HG02642 (cell line): ENCODE results near the gene CDH23.
"Not testable (repeated sequence)": the region's sequence is repeated elsewhere in the genome, so short reads cannot be mapped to it uniquely, and the experiment has no call there.

Experiments
- ATAC-seq: cut with Tn5 transposase; IDR thresholded peaks from one replicate; pipeline ENCODE4 v1.9.1; 2021; ENCODE audit warnings: mild to moderate bottlenecking; ENCODE audit not compliant: unreplicated experiment, poor library complexity

Gene CDH23

GRCh38 chr10:71589617-71590551, 193.2 kb downstream of the CDH23 start:
- no peak for ATAC-seq

GRCh38 chr10:71590781-71591350, 194.1 kb downstream of the CDH23 start:
- no peak for ATAC-seq

- no peak for ATAC-seq
These were observed 198.3 kb downstream of the CDH23 start for GRCh38 chr10:71594934-71595571.

DNA sequence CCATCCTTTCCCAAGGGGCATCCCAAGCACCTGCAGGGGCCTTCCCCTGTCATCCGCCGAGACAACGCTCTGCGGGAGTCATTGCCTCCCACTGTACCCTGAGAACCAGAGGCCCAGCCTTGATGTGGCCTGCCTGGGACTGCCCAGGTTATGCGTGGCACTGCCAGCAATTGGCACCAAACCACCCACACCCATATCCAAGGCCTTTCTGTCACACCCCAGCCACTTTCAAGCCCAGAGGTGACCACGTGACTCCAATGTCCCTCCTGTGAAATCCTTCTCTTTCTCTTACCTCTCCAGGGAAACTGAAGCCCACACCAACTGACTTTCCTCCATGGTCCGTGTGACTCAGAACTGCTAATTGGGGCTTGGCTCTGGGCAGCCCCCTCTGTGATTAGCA, 198.9 kb downstream of the CDH23 start:
- ATAC-seq = no peak

DNA sequence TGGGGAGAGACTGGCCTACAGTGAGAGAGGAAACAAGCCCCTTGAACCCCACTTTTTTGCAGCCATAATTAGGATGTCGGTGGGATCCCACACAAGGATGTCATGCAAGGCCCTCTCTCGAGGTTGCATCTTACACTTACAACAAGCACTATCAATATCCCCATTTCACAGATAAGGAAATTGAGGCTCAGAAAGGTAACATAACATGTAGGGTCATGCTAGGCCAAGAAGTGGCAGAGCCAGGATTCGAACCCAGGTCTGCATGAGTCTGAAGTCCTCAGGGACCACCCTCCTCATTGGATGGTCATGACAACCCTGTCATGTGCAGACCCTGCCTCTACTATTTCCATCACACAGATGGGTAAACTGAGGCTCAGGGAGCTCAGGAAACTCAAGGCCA, 199.4 kb downstream of the CDH23 start:
- no peak for ATAC-seq

DNA sequence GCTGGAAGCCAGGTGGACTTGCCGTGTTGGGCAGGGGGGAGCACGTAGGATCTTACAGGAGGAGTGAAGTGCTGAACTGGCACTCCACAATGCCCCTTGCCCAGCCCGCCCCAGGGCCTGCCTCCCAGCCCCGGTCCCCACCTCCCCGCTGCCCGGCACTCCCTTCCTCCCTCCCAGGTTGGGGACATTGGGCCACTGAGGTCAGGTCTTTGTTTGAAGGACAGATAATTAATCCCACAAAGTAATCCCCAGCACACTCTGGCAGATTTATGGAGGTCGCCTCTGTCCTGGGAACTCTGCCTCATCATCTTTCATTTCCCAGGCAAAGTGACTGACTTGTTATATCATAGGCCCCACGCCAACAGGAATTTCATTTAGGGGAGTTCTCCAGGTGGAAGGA, 200.0 kb downstream of the CDH23 start:
- no peak for ATAC-seq

DNA sequence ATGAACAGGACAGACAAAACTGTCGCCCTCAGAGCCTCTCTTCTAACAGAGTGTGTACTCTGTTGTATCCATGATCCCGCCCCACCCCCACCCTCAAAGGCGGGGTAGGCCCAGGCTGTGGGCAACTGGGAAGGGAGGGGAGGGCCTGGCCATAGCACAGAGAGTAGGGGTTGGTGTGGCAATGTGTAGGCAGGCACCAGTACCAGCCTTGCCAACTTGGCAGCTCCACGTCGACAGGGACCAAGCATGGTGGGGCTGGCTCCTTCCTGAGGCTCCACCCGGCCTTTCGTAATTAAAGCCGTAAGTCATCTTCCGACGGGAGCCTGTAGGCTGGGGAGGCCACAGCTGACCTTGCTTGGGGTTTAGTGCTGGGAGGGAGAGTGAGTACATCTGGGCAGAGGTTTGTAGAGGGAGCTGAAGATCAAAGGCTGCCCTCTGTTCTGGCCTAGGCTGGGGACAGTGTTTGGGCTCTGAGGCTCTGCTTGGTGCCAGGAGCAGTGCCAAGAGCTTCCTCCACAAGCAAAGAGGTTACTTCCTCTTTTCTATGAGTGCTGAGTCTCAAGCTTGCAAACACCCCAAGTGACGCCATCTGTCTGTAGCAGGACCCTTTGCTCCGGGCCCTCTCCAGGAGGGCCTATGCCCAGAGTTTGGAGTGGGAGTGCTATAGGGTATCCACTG, 201.2 kb downstream of the CDH23 start:
- ATAC-seq = no peak

- ATAC-seq = no peak
These were observed 201.9 kb downstream of the CDH23 start for GRCh38 chr10:71598621-71599055.

DNA sequence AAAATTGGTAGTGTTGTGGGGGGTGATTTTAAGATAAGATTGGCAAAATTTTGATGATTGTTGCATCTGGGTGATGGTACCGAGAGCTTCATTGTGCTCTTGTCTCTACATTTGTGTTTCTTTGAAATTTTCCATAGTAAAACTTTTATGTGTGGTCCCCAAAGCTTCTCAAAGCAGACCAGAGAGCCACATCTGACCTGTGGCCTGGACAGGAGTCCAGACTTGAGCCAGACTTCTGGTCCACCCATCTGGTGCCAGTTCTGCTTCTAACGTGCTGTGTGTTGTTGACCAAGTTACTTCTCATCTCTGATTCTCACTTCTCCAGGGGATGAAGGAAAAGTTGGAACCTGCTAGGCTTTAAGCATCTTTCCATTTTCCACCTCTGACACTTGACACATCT, 202.8 kb downstream of the CDH23 start:
- ATAC-seq = no peak

DNA sequence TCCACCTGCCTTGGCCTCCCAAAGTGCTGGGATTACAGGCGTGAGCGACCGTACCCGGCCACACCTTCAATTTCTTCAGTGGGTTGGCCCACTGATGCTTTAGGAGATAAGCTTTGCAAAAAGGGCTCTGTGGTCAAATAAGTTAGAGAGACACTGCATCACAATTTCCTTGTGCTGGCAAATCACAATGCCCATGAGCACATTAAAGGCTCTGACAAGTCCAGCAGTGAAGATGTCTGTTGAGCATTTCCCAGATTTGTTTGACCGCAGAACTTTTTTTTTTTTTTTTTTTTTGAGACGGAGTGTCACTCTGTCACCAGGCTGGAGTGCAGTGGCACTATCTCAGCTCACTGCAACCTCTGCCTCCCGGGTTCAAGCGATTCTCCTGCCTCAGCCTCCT, 203.5 kb downstream of the CDH23 start:
- ATAC-seq = not testable (repeated sequence)

- no peak for ATAC-seq
These were observed 204.1 kb downstream of the CDH23 start for GRCh38 chr10:71600849-71601248.

GRCh38 chr10:71601273-71601672, 204.6 kb downstream of the CDH23 start:
- ATAC-seq = no peak

DNA sequence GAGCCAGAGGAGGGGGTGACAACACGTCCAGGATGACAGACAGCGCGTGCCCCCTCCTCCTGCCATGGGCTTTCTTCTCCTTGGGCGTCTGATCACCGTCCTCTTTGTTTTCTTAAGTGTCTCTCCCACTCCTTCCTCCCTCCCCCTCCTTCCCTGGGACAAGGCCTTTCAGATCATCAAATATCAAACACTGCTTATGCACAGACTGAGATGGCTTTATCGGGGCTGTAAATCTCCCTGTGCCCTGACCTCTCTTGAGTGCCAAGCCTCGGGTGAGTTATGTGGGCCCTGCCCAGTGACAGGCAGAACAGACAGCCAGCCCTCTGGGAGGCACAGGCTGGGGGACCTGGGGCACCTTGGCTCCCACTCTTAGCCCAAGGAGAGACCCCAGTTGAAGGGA, 206.4 kb downstream of the CDH23 start:
- no peak for ATAC-seq

DNA sequence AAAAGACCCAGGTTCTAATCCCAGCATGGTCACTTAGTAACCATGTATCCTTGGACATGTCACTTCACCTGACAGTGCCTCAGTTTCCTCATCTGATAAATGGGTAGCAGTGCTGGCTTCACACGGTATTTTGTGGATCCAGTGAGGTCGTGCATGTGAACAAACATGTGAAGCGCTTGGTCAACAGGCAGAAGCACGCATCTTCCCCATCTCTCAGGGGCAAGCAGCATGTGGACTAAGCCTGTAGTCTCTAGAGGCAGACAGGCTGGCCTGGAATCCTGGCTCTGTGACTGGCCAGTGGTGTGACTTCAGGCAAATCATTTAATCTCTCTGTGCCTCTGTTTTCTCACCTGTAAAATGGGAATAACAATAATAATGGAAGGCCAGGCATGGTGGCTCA, 207.0 kb downstream of the CDH23 start:
- ATAC-seq = no peak

GRCh38 chr10:71604324-71605018, 207.8 kb downstream of the CDH23 start:
- no peak for ATAC-seq

DNA sequence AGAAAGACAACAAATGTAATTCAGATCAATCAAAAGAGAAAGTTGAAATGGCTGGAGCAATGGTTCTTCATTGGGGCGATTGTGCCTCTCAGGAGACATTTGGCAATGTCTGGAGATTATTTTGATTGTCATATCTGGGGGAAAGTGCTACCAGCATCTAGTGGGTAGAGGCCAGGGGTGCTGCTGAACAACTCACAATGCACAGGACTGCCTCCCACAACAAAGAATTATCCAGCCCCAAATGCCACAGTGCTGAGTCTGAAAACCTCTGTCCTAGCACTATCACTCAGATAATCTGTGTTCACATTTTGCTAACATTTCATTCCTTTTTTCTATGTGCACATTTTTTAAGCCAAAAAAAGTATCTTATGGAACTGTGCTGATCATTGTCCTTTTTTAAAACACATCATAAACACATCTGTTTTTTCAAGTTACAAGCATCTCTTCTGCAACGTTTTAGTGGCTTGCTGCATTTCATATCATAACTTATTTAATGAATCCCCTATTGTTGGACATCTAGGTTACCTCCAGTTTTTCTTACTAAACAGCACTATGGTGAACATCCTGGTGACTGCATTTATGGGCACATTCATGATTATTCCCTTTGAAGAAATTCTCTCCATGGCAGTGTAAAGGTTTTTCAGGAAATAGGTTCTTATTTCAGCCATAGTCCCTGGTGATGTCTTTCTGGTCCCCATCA, 208.7 kb downstream of the CDH23 start:
- ATAC-seq = no peak

GRCh38 chr10:71606257-71607081, 209.7 kb downstream of the CDH23 start:
- ATAC-seq = no peak

GRCh38 chr10:71607082-71607443, 210.3 kb downstream of the CDH23 start:
- ATAC-seq = no peak
